Measurements from ENCODE around the gene CCDC177. TPM values are rescaled to one million over a fixed set of nuclear protein-coding genes. Genes with fewer than 3 reads are reported as not detected.

Gene CCDC177
- total and polyA plus RNA-seq, 2 of the 8 experiments (the other 6 are each of a cell fraction or from before 2014, with no cell fraction given) = 0.62 to 2.8 TPM

GRCh38 chr14:69584389-69584788, 9.7 kb upstream of the CCDC177 start:
- H3K56ac ChIP-seq (replicated peaks; ENCODE audit: insufficient read length, low read depth, low read length) = no peak overlapping the region
- no peak overlapping the region for H3K14ac ChIP-seq (ENCODE audit: insufficient read length)
- peaks cover 0 to 4% (median 0%) of the 10 kb centered on the region in 4 experiments; a peak in 2 of 7 replicates for H3K4me1 ChIP-seq (replicated peaks in 1 of 4; ENCODE audit: control insufficient read depth in 3 of 4, insufficient read depth in 4 of 4, low read length in 3 of 4)
- ChIA-PET CTCF (ENCODE audit: partially characterized antibody) (interaction anchor here (0.6 to 5.0 kb wide), 49 partner anchors 10 to 1271 kb away, joined by 3 to 47 read pairs (median 4); partner anchors contain the start of gene SUSD6), POLR2A (ENCODE audit: partially characterized antibody) (interaction anchor here (1.1 kb wide), 1 partner anchor 183 kb away, joined by 4 read pairs; no protein-coding TSS in a partner anchor)
- H2BK5ac ChIP-seq (ENCODE audit: low read depth, low read length) = no peak overlapping the region
- no peaks in the 10 kb centered on the region for H3K36me3 ChIP-seq (ENCODE audit: control insufficient read depth in 2 of 4, insufficient read depth in 4 of 4, low read length in 3 of 4)
- H3K4ac ChIP-seq (replicated peaks; ENCODE audit: insufficient read length, low read depth, low read length) = no peak overlapping the region
- no peak overlapping the region for H2BK20ac ChIP-seq (ENCODE audit: low read length)
- no peaks in the 10 kb centered on the region for H3K23me2 ChIP-seq (ENCODE audit: low read depth, low read length)
- H3K27ac ChIP-seq (ENCODE audit: low read depth, low read length) = no peak overlapping the region
- no peak overlapping the region for H3K4me2 ChIP-seq (ENCODE audit: insufficient read depth in 1 of 2, low read depth in 2 of 2, low read length in 2 of 2)
- H3K4me3 ChIP-seq (ENCODE audit: extremely low read depth in 1 of 4, insufficient read depth in 2 of 4, low read depth in 3 of 4, low read length in 4 of 4) = no peak overlapping the region
- H2AK5ac ChIP-seq (ENCODE audit: low read depth, low read length) = no peak overlapping the region
- no peaks in the 10 kb centered on the region for H3K79me1 ChIP-seq (ENCODE audit: low read depth, low read length)
- no peak overlapping the region for H2BK120ac ChIP-seq (replicated peaks; ENCODE audit: low read depth, low read length)
- no peaks in the 10 kb centered on the region for H3K79me2 ChIP-seq (ENCODE audit: control insufficient read depth in 1 of 2, insufficient read depth in 2 of 2, low read length in 2 of 2)
- H4K20me1 ChIP-seq (replicated peaks in 1 of 2; ENCODE audit: control insufficient read depth in 1 of 2, insufficient read depth in 2 of 2, low read length in 2 of 2) = no peaks in the 10 kb centered on the region
- H4K8ac ChIP-seq (ENCODE audit: extremely low read depth, insufficient read depth, low read length) = no peak overlapping the region
- no peak overlapping the region for H2BK12ac ChIP-seq (ENCODE audit: low read depth, low read length)
- no peak overlapping the region for H3K18ac ChIP-seq (ENCODE audit: extremely low read depth, low read length)
- H3K23ac ChIP-seq (ENCODE audit: insufficient read length) = no peak overlapping the region
- H4K91ac ChIP-seq (replicated peaks; ENCODE audit: insufficient read length, low read length) = no peak overlapping the region
- TF ChIP-seq BCL11A (IDR thresholded peaks at IDR 0.05; ENCODE audit: low read depth in 2 of 2, low read length in 2 of 2) (no peak), POLR2AphosphoS5 (IDR thresholded peaks at IDR 0.05; ENCODE audit: low read depth, low read length) (no peak), GABPA (IDR thresholded peaks at IDR 0.05; ENCODE audit: borderline replicate concordance, insufficient read depth, low read length) (no peak), CBX5 (IDR thresholded peaks at IDR 0.05; ENCODE audit: low read depth, low read length) (no peak), BRCA1 (IDR thresholded peaks at IDR 0.05; ENCODE audit: low read depth, low read length) (no peak)
- WGBS, 2 experiments (ENCODE audit: extremely low coverage in 1 of 2, insufficient coverage in 1 of 2, insufficient read length in 1 of 2, insufficient replicate concordance in 2 of 2, low coverage in 1 of 2, low lambda C conversion rate in 2 of 2, missing lambda C conversion rate in 1 of 2) = 90% methylated on average over 1 of the region's 1 CpG; no CpG with 5 or more reads in 1 of the 2 experiments
- H3K9me3 ChIP-seq (ENCODE audit: insufficient read depth in 2 of 2, low read depth in 1 of 2, low read length in 1 of 2) = no peaks in the 10 kb centered on the region
- no peak overlapping the region for H2BK15ac ChIP-seq (ENCODE audit: low read length)
- no peak overlapping the region for H2AFZ ChIP-seq (ENCODE audit: low read length)
- H3K9ac ChIP-seq (replicated peaks in 1 of 4; ENCODE audit: extremely low read depth in 1 of 4, low read depth in 3 of 4, low read length in 3 of 4) = no peak overlapping the region
- no peaks in the 10 kb centered on the region for H3K27me3 ChIP-seq (replicated peaks in 1 of 4; ENCODE audit: control insufficient read depth in 3 of 4, extremely low read depth in 1 of 4, insufficient read depth in 3 of 4, low read length in 3 of 4)
- DNase-seq (ENCODE audit: low read depth in 1 of 2, low spot score in 2 of 2) (no peak), FAIRE-seq (no peak)
- no peak overlapping the region for H4K5ac ChIP-seq (ENCODE audit: insufficient read length, low read depth, low read length)
